ENCODE measurements around the gene APOC1.
"Not testable (repeated sequence)": the region's sequence is repeated elsewhere in the genome, so short reads cannot be mapped to it uniquely, and the experiment has no call there.

The APOC1 gene

GRCh38 chr19:44914433-44915206 lies at the start of gene APOC1:
Gene APOC1 (plus strand): TSS chr19:44914608. CDS start chr19:44914892, 284 bp downstream.
- peak; percentile 87 to 89 for DNase-seq

GRCh38 chr19:44865196-44865767 lies 49.1 kb upstream of the APOC1 start:
- DNase-seq = no peak

- no peak for DNase-seq
Measured at GRCh38 chr19:44866664-44867063, 47.7 kb upstream of the APOC1 start.

- DNase-seq = no peak
Measured at GRCh38 chr19:44867578-44867977, 46.8 kb upstream of the APOC1 start.

GRCh38 chr19:44869733-44870470 lies 44.5 kb upstream of the APOC1 start:
- DNase-seq = no peak

GRCh38 chr19:44871809-44872208 lies 42.6 kb upstream of the APOC1 start:
- DNase-seq = no peak

- no peak for DNase-seq
Measured at GRCh38 chr19:44872661-44873060, 41.7 kb upstream of the APOC1 start.

- DNase-seq = no peak
Measured at GRCh38 chr19:44874317-44874716, 40.1 kb upstream of the APOC1 start.

- DNase-seq = no peak
Measured at GRCh38 chr19:44875666-44876451, 38.5 kb upstream of the APOC1 start.

GRCh38 chr19:44876930-44877535 lies 37.4 kb upstream of the APOC1 start:
- no peak for DNase-seq

- no peak for DNase-seq
Measured at GRCh38 chr19:44878120-44878865, 36.1 kb upstream of the APOC1 start.

- DNase-seq = no peak
Measured at GRCh38 chr19:44879309-44880065, 34.9 kb upstream of the APOC1 start.

GRCh38 chr19:44882063-44882462 lies 32.3 kb upstream of the APOC1 start:
- DNase-seq = no peak

GRCh38 chr19:44882619-44883397 lies 31.6 kb upstream of the APOC1 start:
- DNase-seq = not testable (repeated sequence)

GRCh38 chr19:44883922-44884321 lies 30.5 kb upstream of the APOC1 start:
- no peak for DNase-seq

- no peak for DNase-seq
Measured at GRCh38 chr19:44884566-44884965, 29.8 kb upstream of the APOC1 start.

- no peak for DNase-seq
Measured at GRCh38 chr19:44886141-44886540, 28.3 kb upstream of the APOC1 start.

- DNase-seq = no peak
Measured at GRCh38 chr19:44887648-44888047, 26.8 kb upstream of the APOC1 start.

- DNase-seq = not testable (repeated sequence)
Measured at GRCh38 chr19:44888335-44888734, 26.1 kb upstream of the APOC1 start.

GRCh38 chr19:44889830-44890365 lies 24.5 kb upstream of the APOC1 start:
- no peak for DNase-seq
